GM21367 (cell line): ENCODE results near the gene PRR20D.
"Not testable (repeated sequence)": the region's sequence is repeated elsewhere in the genome, so short reads cannot be mapped to it uniquely, and the experiment has no call there.

Experiments used
- ATAC-seq: cut with Tn5 transposase; IDR thresholded peaks from one replicate; pipeline ENCODE4 v1.9.1; 2021; ENCODE audit not compliant: unreplicated experiment

PRR20D gene

DNA sequence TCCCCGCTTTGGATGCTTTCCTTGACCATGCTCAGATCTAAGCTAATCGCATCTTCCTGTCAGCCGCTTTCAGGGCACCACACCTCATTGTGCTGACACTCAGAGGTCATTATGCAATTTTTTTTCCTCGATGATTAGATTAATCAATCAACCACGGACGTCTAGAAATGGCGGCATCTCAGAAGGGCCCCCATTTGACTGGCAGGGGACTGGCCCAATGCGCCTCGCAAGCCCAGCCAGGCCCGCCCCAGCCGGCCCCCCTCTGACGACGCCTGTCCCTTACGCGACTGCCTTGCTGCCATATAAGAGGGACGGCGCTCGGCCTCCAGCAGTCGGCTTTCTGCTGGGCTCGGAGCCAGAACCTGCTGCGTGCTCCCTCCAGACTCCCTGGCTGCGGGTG lies at the start of gene PRR20D:
TSS of gene PRR20D (plus strand) at position 301 of the 400 bp plus-strand sequence. CDS start 387 bp downstream, outside the sequence.
- not testable (repeated sequence) for ATAC-seq

DNA sequence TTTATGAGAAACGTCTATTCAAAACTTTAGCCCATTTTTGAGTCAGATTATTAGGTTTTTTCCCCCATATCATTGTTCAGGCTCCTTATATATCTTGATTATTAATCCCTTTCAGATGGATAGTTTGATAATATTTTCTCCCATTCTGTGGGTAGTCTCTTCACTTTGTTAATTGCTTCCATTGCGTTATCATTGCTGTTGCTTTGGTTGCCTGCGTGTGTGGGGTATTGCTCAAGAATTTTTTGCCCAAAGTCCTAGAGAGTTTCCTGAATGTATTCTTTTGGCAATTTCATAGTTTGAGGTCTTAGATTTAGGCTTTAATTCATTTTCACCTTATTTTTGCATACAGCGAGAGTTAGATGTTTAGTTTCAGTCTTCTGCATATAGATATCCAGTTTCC lies 45.5 kb upstream of the PRR20D start:
- no peak for ATAC-seq

DNA sequence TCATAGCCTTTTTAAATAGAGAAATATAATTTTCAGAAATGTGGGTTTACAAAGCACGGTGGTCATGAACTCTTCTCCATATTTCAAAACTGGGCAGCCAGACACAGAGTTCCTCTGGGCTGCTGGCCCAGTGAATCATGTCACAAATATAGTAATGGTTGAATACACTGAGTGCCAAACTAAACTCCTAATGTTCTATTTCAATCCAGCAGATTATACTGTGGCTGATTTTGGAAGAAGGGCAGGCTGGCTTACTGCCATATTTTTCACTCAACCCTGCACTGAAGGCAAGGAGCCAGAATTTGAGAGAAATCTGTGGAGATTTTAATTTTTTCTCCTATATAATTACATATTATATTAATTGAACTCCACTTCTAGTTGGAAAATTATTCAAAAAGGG lies 36.8 kb upstream of the PRR20D start:
- ATAC-seq: no peak

DNA sequence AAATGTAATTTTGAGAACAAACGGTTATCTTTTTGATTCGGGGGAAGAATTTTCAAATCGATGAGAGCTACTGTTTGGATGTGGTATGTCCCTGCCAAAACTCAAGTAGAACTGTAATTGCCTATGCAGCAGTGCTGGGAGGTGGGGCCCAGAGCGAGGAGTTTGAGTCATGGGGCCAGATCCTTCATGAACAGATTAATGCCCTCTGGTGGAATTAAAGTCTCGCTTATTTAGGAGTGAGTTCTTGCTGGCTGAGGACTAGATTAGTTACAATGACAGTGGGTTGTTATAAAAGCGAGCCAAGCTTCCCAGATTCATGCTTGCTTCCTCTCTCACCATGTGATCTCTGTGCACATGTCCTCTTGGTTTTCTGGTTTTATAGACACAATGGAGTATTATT lies 31.5 kb upstream of the PRR20D start:
- ATAC-seq: no peak

DNA sequence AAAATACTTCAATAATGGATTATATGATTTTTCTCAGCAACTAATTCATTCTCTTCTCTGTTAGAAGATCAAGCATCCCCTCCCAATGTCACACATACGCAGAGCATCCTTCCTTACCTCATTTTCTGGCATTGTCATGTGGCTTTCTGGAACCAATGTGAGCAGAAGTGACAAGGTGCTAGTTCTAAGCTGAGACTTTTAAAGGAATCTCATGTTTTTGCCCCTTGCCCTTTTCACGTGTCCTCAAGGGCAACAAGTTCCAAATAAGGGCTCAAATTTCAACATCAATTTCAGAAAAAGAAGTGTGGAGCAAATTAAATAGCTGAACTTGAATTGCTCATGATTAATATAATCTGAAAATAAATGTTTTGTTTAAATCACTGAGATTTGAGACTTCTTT lies 24.3 kb upstream of the PRR20D start:
- no peak for ATAC-seq

DNA sequence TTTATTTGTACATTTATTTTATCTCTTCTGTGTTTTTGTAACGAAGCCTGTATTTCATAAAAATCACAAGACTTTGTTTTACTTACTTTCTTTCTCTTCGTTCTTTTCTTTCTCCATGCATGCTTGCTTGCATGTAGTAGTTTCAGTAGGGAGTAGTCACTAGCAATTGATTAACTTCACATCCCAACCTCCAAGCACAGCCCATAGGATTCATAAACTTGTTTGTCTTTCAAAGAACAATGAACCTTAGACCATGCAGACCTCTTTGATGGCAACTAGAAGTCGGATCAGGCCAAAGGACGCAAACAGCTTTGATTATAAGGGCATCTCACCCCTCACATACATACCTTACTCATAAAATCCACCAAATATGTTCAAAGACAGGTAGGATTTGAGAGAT lies 22.8 kb upstream of the PRR20D start:
- ATAC-seq: no peak

DNA sequence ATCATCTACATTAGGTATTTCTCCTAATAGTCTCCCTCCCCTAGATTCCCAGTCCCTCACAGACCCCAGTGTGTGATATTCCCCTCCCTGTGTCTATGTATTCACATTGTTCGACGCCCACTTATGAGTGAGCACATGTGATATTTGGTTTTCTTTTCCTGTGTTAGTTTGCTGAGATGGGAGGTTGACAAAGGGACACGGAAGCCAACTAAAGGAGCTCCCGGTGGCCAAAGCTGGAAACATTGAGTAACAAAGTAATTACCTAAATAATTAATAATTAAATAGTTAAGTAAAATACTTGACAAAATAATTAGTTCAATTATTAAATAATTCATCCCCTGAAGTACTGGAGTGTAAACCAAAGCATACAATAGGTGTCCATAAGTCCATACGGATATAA lies 21.4 kb upstream of the PRR20D start:
- ATAC-seq: no peak

DNA sequence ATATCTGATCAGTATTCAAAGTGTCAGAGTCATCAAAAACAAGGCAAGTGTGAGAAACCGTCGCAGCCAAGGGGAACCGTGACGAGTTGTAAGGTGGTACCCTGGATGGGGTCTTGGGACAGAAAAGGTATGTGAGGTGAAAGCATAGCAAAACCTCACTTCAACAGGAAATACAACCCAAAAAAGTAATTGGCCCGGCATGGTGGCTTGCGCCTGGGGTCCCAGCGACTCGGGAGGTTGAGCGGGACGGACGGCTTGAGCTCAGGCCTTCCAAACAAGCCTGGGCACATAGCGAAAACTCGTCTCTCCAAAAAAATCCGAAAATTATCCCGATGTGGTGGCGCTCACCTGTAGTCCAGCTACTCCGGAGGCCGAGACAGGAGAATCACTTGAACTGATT lies 20.7 kb upstream of the PRR20D start:
- ATAC-seq: not testable (repeated sequence)

DNA sequence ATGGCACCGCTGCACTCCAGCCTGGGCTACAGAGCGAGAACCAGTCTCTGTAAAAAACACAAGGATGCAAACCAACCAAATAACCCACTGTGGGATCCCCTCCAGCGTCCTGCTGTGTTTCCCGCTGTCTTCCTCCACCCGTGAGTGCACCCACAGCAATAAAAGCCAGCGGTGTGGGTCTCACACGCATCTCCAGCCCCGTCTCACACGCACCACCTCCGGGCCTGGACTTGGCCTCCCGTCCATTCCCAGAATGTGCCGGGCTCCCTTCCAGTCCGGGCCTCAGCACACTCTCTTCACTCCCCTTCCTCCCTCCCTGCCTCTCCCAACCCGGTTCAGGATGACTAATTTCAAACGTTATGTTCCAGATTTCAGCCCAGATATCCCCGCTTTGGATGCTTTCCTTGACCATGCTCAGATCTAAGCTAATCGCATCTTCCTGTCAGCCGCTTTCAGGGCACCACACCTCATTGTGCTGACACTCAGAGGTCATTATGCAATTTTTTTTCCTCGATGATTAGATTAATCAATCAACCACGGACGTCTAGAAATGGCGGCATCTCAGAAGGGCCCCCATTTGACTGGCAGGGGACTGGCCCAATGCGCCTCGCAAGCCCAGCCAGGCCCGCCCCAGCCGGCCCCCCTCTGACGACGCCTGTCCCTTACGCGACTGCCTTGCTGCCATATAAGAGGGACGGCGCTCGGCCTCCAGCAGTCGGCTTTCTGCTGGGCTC lies 20.0 kb upstream of the PRR20D start, which contains the start of gene PRR20A:
TSS of gene PRR20A (plus strand) at position 684 of the 734 bp plus-strand sequence. CDS start 387 bp downstream, outside the sequence.
- not testable (repeated sequence) for ATAC-seq

DNA sequence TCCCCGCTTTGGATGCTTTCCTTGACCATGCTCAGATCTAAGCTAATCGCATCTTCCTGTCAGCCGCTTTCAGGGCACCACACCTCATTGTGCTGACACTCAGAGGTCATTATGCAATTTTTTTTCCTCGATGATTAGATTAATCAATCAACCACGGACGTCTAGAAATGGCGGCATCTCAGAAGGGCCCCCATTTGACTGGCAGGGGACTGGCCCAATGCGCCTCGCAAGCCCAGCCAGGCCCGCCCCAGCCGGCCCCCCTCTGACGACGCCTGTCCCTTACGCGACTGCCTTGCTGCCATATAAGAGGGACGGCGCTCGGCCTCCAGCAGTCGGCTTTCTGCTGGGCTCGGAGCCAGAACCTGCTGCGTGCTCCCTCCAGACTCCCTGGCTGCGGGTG lies 13.2 kb upstream of the PRR20D start, which contains the start of gene PRR20B:
TSS of gene PRR20B (plus strand) at position 301 of the 400 bp plus-strand sequence. CDS start 387 bp downstream, outside the sequence.
- not testable (repeated sequence) for ATAC-seq

DNA sequence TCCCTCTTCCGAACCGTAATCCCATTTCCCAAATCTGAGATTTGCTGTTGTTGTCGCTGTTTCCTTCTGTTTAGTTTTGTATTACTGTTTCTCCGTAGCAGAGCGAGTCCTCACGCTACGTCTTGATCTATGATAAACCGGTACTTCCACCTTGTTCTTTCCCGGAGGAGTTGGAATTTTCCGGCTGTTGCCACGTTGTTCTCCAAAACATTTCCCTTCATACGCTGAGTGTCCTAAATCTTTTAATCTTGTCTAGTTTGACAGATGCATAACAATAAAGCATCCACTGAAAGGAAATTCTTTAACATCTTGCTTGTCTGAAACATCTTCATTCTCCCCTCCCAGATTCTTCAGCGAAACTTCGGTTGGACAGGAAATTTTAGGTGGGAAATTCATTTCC lies 12.3 kb upstream of the PRR20D start:
- not testable (repeated sequence) for ATAC-seq

DNA sequence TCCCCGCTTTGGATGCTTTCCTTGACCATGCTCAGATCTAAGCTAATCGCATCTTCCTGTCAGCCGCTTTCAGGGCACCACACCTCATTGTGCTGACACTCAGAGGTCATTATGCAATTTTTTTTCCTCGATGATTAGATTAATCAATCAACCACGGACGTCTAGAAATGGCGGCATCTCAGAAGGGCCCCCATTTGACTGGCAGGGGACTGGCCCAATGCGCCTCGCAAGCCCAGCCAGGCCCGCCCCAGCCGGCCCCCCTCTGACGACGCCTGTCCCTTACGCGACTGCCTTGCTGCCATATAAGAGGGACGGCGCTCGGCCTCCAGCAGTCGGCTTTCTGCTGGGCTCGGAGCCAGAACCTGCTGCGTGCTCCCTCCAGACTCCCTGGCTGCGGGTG lies 6.7 kb upstream of the PRR20D start, which contains the start of gene PRR20C:
TSS of gene PRR20C (plus strand) at position 301 of the 400 bp plus-strand sequence. CDS start 387 bp downstream, outside the sequence.
- ATAC-seq: not testable (repeated sequence)

DNA sequence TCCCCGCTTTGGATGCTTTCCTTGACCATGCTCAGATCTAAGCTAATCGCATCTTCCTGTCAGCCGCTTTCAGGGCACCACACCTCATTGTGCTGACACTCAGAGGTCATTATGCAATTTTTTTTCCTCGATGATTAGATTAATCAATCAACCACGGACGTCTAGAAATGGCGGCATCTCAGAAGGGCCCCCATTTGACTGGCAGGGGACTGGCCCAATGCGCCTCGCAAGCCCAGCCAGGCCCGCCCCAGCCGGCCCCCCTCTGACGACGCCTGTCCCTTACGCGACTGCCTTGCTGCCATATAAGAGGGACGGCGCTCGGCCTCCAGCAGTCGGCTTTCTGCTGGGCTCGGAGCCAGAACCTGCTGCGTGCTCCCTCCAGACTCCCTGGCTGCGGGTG lies 6.5 kb downstream of the PRR20D start, which contains the start of gene PRR20E:
TSS of gene PRR20E (plus strand) at position 301 of the 400 bp plus-strand sequence. CDS start 387 bp downstream, outside the sequence.
- not testable (repeated sequence) for ATAC-seq

DNA sequence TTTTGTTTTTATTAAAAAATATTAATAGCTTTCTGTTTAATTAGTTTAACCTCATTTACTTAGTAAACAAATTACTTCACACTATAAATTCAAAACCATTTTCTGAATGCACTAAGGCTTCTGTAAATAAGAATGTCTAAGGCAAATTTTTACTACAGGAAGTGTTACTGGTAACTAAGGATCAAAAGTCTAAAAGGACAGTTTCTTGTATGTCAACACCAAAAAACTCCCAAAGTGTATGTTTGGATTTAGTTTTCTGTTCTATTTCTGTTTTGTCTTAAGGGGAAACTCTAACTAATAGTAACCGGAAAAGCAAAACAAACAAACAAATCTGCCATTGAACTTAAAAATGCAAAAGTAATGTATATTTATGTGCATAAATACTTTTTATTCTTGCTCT lies 31.2 kb downstream of the PRR20D start:
- no peak for ATAC-seq

DNA sequence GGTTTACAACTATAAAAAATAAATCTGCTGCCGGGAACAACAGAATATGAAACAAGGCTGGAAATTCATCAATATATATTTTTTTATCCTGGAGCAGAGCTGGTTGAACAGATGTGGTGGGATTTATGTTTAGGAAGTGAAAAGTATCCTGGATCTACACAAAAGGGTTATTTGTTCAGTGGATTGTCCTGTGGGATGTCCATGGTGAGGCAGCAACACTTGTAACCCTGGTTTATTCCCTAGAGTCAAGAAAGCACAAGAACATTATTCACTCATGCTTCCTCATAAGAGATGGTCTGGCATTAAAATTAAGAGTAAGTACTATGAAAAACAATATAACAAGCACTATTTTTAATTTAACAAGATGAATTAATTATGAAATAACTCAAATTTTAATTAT lies 52.6 kb downstream of the PRR20D start:
- ATAC-seq: no peak
